ENCODE data around the gene RMND5B.

Gene RMND5B

DNA sequence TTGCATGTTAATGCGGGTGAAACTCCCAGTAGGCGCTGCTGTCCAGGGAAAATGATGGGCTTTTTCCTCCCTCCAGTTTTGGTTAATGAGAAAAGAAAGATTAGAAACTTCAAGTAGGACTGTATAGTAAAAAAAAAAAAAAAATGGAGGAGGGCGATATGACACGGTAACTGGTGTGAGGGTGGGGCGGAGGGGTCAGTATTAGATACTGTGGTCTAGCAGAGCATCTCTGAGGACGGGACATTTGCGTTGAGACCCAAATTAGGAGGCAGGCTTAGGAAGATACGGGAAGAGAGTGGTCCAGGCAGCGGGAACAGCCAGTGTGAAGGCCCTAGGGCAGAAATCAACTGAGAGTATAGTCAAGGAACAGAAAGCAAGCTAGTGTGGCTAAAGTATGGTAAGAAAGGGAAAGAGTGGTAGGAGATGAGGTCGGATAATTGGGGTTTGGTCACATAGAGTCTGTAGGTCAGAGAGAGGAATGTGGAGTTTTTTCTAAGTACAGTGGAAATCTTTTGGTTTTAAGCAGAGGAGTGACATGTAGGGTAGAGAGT lies 707 bp downstream of the RMND5B start:
- DNase-seq (ENCODE audit: low spot score), result no peak

DNA sequence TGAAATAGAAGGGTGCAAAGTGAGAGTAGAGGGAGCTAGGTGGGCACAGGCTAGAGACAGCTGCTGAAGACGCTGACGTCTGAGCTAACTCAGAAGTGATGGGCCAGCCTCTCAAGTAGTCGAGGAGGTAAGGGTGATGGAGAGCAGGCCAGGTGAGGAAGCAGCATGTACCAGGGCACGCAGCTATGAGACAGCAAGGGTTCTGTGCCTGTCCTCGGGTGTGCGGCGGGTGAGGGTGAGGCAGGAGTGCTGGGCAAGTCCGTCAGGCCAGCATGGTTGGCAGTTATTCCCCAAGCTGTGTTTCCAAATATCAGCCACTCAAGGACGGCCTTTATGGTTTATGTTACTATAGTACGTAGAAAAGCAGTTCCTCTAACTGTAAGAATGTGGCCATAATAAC lies 6.2 kb downstream of the RMND5B start:
- DNase-seq (ENCODE audit: low spot score), result no peak

DNA sequence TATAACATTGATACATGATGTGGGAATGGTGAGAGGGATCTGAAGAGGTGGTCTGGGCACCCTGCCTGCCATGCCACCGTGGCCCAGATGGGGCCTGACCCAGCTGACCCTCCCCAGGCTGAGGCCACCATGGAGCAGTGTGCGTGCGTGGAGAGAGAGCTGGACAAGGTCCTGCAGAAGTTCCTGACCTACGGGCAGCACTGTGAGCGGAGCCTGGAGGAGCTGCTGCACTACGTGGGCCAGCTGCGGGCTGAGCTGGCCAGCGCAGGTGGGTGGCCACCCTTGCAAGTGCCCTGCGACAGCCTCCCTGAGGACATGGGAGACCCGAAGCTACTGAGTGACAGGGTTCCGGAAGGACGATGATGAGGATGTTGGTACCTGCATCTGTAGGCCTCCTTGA lies 7.2 kb downstream of the RMND5B start:
- DNase-seq (ENCODE audit: low spot score), result no peak

DNA sequence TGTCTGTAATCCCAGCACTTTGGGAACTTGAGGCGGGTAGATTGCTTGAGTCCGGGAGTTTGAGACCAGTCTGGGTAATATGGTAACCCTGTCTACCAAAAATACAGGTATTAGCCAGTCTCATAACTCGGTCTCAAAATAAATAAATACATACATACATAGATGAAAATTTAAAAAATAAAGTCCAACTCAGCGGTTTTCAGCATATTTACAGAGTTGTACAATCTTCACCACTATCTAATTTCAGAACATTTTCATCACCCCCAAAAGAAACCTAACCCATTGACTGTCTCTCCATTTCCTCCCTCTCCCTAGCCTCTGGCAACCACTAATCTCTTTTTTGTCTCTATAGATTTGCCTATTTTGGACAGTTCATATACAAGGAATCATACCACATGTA lies 10.7 kb downstream of the RMND5B start:
- DNase-seq (ENCODE audit: low spot score), result no peak

DNA sequence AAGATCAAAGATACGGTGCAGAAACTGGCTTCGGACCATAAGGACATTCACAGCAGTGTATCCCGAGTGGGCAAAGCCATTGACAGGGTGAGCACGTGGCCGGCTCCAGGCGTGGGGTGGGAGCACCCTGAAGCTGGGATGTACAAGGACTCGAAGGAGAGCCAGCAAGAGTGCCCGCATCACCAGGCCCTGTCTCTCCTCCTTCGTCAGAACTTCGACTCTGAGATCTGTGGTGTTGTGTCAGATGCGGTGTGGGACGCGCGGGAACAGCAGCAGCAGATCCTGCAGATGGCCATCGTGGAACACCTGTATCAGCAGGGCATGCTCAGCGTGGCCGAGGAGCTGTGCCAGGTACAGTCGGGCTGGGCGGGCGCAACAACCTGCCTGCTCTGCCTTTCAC lies 11.8 kb downstream of the RMND5B start:
- no peak for DNase-seq (ENCODE audit: low spot score)

DNA sequence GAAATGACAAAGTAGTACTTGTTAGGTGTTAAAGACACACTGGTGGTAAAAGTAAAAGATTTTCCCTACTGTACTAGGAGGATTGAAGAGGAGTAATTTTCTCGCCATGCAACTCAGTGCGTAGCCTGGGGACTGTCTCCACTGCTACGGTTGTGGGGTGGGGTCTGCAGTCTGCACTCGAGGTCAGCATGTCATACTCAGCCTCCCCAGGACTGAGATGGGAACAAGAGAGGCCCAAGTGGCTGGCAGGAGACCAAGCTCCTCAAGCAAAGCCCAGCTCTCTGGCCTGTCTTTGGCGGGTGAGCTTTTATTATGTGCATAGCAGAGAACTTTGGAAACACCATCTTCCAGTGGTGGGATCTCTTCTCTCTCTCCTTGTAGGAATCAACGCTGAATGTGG lies 12.4 kb downstream of the RMND5B start:
- no peak for DNase-seq (ENCODE audit: low spot score)

DNA sequence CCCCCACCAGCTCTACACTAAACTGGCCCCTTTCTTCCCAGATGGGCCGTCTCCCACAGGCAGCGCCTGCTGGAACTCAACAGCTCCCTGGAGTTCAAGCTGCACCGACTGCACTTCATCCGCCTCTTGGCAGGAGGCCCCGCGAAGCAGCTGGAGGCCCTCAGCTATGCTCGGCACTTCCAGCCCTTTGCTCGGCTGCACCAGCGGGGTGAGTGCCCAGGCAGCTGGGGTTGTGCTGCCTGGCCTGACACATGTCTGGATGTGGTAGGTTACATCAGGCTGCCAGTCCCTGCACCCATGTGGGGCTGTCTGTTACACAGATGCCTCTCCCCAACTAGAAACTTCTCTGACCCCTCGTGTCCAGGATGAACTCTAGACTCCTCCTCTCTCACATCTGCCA lies 13.1 kb downstream of the RMND5B start:
- DNase-seq (ENCODE audit: low spot score), result no peak

DNA sequence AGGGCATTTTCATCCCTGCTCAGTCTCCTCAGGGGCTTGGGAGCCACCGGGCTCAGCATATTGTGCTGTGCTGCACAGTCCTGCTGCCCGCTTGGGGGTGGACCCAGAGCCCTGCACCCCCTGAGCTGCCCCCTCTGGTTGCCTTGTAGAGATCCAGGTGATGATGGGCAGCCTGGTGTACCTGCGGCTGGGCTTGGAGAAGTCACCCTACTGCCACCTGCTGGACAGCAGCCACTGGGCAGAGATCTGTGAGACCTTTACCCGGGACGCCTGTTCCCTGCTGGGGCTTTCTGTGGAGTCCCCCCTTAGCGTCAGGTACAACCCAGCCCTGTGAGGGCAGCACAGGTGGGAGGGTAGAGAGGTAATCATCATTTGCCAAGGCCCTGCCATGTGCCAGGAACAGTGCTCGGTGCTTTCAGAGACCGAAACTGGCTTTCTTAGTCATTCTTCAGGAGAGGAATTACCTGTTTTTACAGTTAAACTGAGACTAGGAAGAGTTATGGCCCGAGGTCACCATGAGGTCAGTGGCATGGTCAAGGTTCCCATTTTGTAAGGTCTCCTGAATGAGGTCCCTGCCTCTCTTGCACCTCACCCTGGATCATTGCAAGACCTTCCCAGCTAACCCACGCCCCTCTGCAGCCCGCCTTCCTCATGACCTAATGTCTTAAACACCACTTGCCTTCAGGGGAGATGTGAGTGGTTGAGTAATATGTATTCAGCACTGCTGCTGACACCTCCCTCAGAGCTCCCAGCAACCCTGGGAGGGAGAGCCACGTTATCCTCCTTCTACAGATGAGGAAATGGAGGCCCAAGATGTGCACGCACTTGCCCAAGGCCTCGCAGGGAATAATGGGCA lies 15.4 kb downstream of the RMND5B start:
- DNase-seq (ENCODE audit: low spot score), result peak; percentile 62

DNA sequence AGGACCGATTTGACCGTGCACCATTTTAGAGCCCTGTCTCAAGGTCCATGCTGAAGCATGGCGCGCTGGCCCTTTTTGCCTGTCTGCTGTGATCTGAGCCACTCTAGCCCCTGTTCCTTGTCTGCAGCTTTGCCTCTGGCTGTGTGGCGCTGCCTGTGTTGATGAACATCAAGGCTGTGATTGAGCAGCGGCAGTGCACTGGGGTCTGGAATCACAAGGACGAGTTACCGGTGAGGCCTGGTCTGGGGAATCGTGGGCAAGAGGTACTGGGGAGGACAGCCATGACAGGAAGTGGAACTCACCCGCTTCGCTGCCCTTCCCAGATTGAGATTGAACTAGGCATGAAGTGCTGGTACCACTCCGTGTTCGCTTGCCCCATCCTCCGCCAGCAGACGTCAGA lies 16.6 kb downstream of the RMND5B start:
- no peak for DNase-seq (ENCODE audit: low spot score)

DNA sequence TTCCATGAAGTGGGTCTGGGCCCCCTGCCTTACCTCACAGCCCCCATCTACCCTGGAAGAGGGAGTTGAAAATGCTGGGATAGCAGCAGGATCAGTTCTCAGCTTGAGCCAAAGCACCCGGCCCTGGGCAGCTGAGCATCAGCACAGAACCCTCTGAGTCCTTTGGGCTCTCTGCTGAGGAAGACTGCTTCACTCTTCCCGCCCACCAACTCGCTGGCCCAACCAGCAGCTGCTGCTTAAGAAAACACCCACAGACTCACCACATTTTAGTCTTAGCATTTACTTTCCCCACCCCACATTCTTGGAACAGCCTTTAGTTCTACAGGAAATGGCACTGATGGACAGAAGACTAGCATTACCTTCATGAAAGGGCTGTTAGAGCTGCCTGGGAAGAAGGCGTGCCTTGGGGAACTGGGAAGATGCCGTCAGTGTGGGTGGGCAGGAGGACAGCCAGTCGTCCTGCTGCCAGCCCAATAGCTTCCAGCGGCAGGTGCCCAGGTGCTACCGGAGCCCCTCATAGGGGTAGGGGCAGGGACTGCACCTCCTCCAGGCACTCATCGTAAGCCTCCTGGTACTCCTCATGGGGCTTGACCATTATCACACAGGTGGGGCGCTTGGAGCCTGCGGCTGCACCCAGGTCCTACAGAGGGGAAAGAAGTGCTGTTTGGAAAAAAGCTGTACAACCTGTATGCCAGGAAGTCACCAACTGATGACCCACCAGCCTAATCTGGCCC lies 18.6 kb downstream of the RMND5B start:
- DNase-seq (ENCODE audit: low spot score), result no peak

DNA sequence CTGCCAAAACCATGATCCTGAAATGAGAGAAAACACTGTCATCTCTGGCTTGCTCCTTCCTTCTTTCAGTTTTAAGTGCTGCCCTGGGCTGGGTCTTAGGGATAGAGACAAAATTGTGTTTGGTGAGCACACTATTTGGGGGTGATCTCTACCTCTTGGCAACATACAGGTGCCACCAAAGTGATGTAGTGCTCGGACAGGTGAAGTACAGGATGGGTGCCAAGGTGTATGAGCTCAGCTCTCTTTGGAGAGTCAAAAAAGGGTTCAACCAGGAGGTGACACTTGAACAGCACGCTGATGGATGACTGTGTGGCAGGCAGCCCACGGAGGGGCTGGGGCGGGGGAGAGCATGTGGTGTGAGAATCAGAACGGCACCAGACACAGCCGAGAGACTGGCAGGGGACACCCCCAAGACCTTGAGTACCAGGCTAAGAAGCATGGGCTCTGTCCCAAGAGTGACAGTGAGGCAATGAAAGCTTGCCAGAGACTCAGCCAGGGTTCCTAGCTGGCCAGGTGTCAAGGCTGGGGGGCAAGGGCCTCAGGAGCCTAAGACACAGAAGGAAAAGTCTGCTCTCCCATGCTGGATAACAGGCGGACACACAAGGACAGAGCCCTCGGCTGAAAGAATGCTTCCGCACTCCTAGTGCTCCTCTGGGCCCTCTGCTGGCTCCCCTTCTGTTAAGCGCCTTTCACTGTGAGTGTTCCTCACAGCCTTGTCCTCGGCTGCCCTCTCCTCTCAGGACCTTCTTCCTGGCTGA lies 20.3 kb downstream of the RMND5B start:
- DNase-seq (ENCODE audit: low spot score), result no peak

DNA sequence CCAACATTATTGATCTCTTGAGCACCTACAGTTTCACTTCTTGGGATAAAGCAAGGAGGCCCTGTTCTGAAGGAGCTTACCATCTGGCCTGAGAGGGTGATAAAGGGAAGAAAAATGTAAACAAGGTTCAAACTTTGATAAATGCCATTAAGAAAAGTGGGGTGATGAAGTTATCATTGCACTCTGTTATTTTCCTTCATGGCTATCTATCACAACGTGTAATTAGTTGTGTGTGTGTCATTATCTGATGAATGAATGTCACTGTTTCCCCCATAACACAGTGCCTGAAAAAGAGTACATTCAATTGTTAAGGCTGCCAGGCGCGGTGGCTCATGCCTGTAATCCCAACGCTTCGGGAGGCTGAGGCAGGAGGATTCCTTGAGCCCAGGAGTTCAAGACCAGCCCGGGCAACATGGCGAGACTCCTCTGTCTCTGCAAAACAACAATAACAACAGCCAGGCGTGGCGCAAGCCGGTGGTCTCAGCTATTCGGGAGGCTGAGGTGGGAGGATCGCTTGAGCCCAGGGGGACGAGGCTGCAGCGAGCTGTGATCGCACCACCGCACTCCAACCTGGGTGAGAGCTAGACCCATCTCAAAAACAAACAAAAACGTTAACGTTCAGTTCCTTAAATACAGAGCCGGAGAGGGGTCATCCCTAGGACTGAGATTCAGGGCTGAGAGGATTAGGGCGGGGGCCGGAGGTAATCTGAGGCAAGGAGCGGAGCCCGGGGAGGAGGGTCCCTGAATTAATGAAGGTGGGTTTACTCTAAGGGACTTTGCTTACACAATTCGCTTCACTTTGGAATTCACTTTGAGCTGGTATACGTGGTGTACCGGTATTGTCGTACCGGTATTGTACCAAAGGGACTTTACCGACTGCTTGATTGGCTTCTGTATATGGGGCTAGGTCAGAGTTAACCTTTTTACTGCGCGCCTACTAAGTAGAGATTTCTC lies 22.0 kb downstream of the RMND5B start:
- no peak for DNase-seq (ENCODE audit: low spot score)

DNA sequence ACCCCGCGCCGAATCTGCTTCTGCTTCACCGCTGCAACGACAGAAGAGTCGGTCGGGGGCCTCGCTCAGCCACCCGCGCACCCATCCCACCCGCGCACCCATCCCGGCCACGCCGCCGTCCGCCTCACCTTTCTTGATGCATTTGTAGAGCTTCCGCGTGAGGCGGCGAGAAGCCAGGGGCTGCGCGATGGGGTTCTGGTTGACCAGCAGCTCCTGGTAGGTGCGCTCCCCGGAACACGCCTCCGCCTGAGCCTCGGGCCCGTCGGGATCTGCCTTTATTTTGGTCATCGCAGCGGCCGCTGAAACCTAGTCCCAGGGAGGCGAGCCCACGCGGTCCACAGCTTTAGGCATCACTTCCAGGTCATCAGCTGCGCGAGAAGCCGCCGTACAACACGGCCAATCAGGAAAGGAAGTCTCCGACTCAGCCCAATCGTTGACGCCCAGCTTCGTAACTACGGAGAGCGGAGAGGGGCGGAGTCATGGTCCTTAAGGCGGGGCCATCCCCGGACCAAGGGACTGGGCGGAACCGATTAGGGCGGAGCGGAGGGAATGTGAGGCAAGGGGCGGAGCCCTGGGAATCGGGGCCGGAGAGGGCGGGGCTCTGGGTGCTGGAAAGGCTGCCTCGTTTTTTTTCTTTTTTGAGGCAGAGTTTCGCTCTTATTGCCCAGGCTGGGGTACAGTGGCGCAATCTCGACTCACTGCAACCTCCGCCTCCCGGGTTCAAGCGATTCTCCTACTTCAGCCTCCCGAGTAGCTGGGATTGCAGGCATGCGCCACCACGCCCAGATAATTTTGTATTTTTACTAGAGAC lies 22.9 kb downstream of the RMND5B start, which contains the start of gene NHP2:
Gene NHP2, minus strand, starts transcription at position 356 of the 811 bp plus-strand sequence. Its CDS starts 68 bp downstream, at position 288.
- peak; percentile 98 for DNase-seq (ENCODE audit: low spot score)

DNA sequence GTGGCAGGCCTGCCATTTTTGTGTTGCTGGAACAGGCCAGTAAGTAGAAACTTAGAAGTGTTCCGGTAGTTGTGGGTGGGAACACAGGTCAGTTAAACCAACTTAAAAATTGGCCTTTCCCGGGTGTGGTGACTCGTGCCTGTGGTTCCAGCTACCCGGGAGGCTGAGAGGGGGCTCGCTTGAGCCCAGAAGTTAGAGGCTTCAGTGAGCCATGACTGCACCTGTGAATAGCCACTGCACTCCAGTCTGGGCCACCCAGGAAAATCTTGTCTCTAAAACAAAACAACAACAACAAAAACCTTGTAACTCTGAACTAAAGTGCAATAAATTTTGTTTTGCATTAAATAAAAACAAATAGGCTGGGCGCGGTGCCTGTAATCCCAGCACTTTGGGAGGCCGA lies 24.3 kb downstream of the RMND5B start:
- DNase-seq (ENCODE audit: low spot score), result no peak

DNA sequence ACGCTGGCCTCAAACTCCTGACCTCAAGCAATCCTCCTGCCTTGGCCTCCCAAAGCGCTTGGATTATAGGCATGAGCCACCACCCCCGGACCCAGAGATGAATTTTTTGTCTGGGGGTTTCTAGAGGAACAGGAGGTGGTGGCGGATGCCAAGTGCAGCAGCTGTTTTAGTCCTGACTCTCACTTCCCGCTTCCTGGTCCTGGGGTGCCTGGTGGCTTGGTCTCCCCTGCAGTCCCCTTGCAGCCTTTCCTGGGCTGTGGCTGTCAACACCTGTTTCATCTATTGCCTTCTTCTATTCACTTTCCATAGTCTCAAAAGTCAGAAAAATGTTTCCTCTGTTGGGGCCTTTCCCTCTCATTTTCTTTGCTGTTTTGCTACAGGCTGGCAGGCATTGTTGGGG lies 29.4 kb downstream of the RMND5B start:
- DNase-seq (ENCODE audit: low spot score), result no peak

DNA sequence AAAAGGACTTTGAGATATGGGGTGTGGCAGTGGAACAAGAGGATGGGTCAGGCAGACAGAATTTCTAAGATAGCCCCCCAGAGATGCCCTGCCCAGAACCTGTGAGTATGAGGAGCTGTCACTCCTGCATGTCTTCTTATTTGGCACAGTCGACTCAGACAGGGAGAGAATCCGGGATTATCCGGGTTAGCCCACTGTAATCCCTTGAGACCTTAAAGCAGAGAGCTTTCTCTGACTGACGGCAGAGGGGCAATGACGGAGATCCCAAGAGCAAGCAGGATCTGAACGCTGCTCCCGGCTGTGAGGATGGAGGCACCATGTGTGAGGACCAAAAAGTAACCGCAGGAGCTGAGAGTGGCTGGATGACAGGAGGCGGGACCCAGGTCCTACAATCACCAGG lies 31.7 kb downstream of the RMND5B start:
- no peak for DNase-seq (ENCODE audit: low spot score)

DNA sequence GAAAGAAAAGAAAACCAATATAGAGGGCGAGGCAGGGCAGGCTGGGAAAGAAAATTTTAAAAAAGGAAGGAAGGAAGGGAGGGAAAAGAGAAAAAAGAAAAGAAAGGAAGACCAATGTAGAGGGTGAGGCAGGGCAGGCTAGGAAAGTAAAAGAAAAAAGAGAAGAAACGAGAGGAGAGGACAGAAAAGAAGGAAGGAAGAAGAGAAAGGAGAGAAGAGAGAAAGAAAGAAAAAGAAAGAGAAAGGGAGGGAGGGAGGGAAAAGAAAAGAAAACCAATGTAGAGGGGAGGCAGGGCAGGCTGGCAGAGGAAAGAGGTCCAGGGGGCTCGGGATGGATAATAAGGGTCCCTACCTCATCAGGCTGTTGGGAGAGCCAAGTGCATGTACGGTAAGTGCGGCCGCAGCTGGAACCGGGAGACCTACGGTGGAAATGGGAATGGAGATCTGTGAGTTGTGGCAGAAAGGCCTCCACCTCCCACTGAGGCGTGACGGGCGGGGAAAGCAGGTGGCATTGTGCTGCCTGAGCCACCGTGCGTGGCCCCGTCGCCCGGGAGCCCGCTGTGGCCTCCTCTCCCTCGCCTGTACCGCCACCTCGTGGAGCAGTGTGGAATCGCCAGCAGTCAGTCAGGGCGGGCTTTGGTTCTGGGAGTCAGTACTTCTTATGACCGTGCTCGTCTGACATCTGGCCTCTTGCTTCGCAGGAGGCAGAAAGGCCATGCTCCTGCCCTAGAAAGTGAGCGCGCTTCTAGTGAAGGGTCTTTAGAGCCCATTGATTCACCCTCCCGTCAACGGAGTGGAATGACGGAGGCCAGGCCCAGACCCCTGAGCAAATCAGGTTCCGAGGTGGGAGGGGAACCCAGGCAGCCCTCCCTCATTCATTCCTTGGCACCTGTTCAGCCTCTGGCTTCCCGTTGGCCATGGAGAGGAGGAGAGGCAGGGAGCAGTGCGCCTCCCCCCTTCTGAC lies 33.2 kb downstream of the RMND5B start:
- DNase-seq (ENCODE audit: low spot score), result peak; percentile 86

DNA sequence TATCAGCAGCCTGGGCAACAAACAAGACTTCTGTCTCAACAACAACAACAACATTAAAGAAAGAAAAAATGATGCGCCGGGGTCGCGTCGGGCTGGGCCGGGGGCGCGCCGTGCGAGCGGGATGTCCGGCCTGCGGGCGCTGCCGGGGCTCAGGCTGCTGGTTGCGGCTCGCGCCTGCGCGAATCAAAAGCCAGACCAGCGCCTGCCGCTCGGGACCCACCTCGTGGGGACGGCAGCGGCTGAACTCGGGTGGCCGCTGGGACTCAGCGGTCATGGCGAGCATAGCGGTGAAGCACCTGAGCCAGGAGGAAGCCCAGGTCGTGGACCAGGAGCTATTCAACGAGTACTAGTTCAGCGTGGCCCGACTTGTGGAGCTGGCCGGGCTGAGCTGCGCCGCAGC lies 34.8 kb downstream of the RMND5B start:
- no peak for DNase-seq (ENCODE audit: low spot score)

DNA sequence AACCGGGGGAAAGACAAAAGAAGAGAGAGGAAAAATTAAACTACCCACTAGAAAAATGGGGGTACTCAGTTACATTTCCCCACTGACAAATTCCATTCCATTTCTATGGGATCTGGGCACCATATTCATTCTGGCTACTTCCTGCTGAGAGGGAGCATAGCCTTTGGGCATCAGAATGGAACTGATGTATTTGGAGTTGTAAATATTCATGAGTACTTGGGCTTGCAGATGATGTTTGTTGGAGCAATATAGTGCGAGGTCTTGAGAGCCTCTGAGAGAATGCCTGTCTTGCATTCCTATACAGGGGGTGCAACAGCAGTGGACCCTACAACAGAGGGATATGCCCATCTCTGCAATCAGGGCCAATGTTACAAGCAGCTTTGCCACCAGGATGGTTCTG lies 39.6 kb downstream of the RMND5B start:
- DNase-seq (ENCODE audit: low spot score), result no peak

All from hepatic stellate cell (primary cell).